OCI-LY7 (cell line): ENCODE results near the gene NPDC1.

ENCODE experiments used
- EZH2phosphoT487 ChIP-seq: fragments of 200-600 bp; sonication (generic); IDR thresholded peaks from 2 replicates; pipeline ENCODE4 v1.6.1; 2018; ENCODE audit warnings: low read depth, borderline replicate concordance, mild to moderate bottlenecking, mixed run types, antibody characterized with exemption, low read length, moderate library complexity, mixed read lengths
- TF ChIP-seq, protein P1 (sequence below): fragments of 200-600 bp; sonication (generic); conservative IDR thresholded peaks from 2 replicates; pipeline ENCODE4 v1.5.1; 2014; ENCODE audit warnings: mild to moderate bottlenecking, antibody characterized with exemption, low read length, moderate library complexity, mixed read lengths

DNA sequence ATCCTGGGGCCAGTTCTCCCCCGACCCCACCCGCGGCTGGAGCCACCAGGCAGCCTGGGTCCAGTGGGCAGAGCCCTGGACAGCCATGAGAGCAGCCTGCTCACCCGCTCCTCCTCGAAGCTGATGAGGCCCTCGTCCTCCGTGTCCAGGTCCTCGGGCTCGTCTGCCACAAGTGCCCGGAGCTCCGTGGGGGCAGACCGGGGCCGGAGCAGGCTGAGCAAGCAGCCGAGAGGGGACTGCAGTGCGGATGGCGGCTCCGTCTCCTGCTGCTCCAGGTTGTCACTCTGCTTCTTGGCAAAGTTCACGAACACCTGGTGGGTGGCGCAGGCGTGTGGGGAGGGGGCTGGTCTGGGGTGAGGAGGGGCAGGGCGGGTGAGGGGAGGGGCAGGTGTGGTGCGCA is 37.7 kb downstream of the NPDC1 start:
- TF ChIP-seq, protein P1, sequence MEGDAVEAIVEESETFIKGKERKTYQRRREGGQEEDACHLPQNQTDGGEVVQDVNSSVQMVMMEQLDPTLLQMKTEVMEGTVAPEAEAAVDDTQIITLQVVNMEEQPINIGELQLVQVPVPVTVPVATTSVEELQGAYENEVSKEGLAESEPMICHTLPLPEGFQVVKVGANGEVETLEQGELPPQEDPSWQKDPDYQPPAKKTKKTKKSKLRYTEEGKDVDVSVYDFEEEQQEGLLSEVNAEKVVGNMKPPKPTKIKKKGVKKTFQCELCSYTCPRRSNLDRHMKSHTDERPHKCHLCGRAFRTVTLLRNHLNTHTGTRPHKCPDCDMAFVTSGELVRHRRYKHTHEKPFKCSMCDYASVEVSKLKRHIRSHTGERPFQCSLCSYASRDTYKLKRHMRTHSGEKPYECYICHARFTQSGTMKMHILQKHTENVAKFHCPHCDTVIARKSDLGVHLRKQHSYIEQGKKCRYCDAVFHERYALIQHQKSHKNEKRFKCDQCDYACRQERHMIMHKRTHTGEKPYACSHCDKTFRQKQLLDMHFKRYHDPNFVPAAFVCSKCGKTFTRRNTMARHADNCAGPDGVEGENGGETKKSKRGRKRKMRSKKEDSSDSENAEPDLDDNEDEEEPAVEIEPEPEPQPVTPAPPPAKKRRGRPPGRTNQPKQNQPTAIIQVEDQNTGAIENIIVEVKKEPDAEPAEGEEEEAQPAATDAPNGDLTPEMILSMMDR = no peak
- no peak for TF ChIP-seq EZH2phosphoT487
